ENCODE measurements around the gene SLC38A8.

SLC38A8 gene

DNA sequence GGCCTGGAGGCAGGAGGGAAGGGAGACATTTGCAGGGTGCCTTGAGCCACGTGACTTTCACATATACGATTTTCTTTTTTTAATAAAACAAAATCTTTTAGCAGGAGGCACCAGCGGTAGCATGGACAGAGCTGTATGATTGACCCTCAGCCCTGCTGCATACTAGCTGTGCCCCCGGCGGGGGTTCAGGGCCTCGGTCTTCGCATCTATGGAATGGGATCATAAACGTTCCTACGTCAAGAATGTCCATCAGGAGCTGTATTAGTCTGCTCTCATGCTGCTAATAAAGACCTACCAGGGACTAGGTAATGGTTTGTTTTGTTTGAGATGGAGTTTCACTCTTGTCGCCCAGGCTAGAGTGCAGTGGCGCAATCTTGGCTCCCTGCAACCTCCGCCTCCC is 27.2 kb downstream of the SLC38A8 start:
- H3K4me2 ChIP-seq (ENCODE audit: low read length), result no peak overlapping the region
- H3K9me2 ChIP-seq (replicated peaks; ENCODE audit: control insufficient read depth, low read length), result no peaks in the 10 kb centered on the region
- no peak overlapping the region for H3K4me3 ChIP-seq (ENCODE audit: low read length)
- H3F3A ChIP-seq (ENCODE audit: control insufficient read depth, insufficient read depth), result no peaks in the 10 kb centered on the region
- H3K9me3 ChIP-seq (ENCODE audit: control insufficient read depth, insufficient read depth, low read length), result peaks cover 35% of the 10 kb centered on the region; the same call in 1 of the 2 replicates
- no peaks in the 10 kb centered on the region for H3K36me3 ChIP-seq (ENCODE audit: control insufficient read depth, low read length)
- no peaks in the 10 kb centered on the region for H4K20me1 ChIP-seq (ENCODE audit: control insufficient read depth, insufficient read depth, low read depth, low read length)
- no peak overlapping the region for H3K27ac ChIP-seq (ENCODE audit: low read depth, low read length)
- no peaks in the 10 kb centered on the region for H3K79me2 ChIP-seq (ENCODE audit: control insufficient read depth, low read length)
- H3K4me1 ChIP-seq (ENCODE audit: control insufficient read depth, low read length), result peaks cover 7% of the 10 kb centered on the region
- no peaks in the 10 kb centered on the region for H3K27me3 ChIP-seq (ENCODE audit: control insufficient read depth, low read length)
- TF ChIP-seq, protein P1, sequence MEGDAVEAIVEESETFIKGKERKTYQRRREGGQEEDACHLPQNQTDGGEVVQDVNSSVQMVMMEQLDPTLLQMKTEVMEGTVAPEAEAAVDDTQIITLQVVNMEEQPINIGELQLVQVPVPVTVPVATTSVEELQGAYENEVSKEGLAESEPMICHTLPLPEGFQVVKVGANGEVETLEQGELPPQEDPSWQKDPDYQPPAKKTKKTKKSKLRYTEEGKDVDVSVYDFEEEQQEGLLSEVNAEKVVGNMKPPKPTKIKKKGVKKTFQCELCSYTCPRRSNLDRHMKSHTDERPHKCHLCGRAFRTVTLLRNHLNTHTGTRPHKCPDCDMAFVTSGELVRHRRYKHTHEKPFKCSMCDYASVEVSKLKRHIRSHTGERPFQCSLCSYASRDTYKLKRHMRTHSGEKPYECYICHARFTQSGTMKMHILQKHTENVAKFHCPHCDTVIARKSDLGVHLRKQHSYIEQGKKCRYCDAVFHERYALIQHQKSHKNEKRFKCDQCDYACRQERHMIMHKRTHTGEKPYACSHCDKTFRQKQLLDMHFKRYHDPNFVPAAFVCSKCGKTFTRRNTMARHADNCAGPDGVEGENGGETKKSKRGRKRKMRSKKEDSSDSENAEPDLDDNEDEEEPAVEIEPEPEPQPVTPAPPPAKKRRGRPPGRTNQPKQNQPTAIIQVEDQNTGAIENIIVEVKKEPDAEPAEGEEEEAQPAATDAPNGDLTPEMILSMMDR (IDR thresholded peaks at IDR 0.05; ENCODE audit: low read depth, low read length, poor library complexity, severe bottlenecking), result no peak
- TF ChIP-seq EZH2phosphoT487 (IDR thresholded peaks at IDR 0.05; ENCODE audit: borderline replicate concordance, low read length), result no peak

GRCh38 chr16:84014570-84015327 is 27.8 kb downstream of the SLC38A8 start:
- peaks cover 7% of the 10 kb centered on the region for H3K4me1 ChIP-seq (ENCODE audit: control insufficient read depth, low read length)
- no peaks in the 10 kb centered on the region for H3F3A ChIP-seq (ENCODE audit: control insufficient read depth, insufficient read depth)
- peak overlapping the region; percentile 19; the same call in 1 of the 2 replicates for H3K4me3 ChIP-seq (ENCODE audit: low read length)
- no peaks in the 10 kb centered on the region for H3K36me3 ChIP-seq (ENCODE audit: control insufficient read depth, low read length)
- H3K79me2 ChIP-seq (ENCODE audit: control insufficient read depth, low read length), result no peaks in the 10 kb centered on the region
- no peaks in the 10 kb centered on the region for H3K9me2 ChIP-seq (replicated peaks; ENCODE audit: control insufficient read depth, low read length)
- peaks cover 28% of the 10 kb centered on the region; the same call in 1 of the 2 replicates for H3K9me3 ChIP-seq (ENCODE audit: control insufficient read depth, insufficient read depth, low read length)
- H3K27me3 ChIP-seq (ENCODE audit: control insufficient read depth, low read length), result no peaks in the 10 kb centered on the region
- no peak overlapping the region for H3K27ac ChIP-seq (ENCODE audit: low read depth, low read length)
- no peak for TF ChIP-seq EZH2phosphoT487 (IDR thresholded peaks at IDR 0.05; ENCODE audit: borderline replicate concordance, low read length)
- TF ChIP-seq, protein P1 (IDR thresholded peaks at IDR 0.05; ENCODE audit: low read depth, low read length, poor library complexity, severe bottlenecking), result no peak
- H3K4me2 ChIP-seq (ENCODE audit: low read length), result peak overlapping the region; percentile 37
- no peaks in the 10 kb centered on the region for H4K20me1 ChIP-seq (ENCODE audit: control insufficient read depth, insufficient read depth, low read depth, low read length)

- peaks cover 7% of the 10 kb centered on the region for H3K4me1 ChIP-seq (ENCODE audit: control insufficient read depth, low read length)
- H3K79me2 ChIP-seq (ENCODE audit: control insufficient read depth, low read length), result no peaks in the 10 kb centered on the region
- TF ChIP-seq EZH2phosphoT487 (IDR thresholded peaks at IDR 0.05; ENCODE audit: borderline replicate concordance, low read length), result no peak
- TF ChIP-seq, protein P1 (IDR thresholded peaks at IDR 0.05; ENCODE audit: low read depth, low read length, poor library complexity, severe bottlenecking), result no peak
- H3F3A ChIP-seq (ENCODE audit: control insufficient read depth, insufficient read depth), result no peaks in the 10 kb centered on the region
- H3K9me2 ChIP-seq (replicated peaks; ENCODE audit: control insufficient read depth, low read length), result no peaks in the 10 kb centered on the region
- peaks cover 23% of the 10 kb centered on the region; the same call in 1 of the 2 replicates for H3K9me3 ChIP-seq (ENCODE audit: control insufficient read depth, insufficient read depth, low read length)
- no peaks in the 10 kb centered on the region for H3K36me3 ChIP-seq (ENCODE audit: control insufficient read depth, low read length)
- H3K27ac ChIP-seq (ENCODE audit: low read depth, low read length), result no peak overlapping the region
- peak overlapping the region; percentile 37 for H3K4me2 ChIP-seq (ENCODE audit: low read length)
- 0 out of 2 replicates have a peak overlapping the region, but pooled peaks have one; percentile 19 for H3K4me3 ChIP-seq (ENCODE audit: low read length)
- no peaks in the 10 kb centered on the region for H3K27me3 ChIP-seq (ENCODE audit: control insufficient read depth, low read length)
- H4K20me1 ChIP-seq (ENCODE audit: control insufficient read depth, insufficient read depth, low read depth, low read length), result no peaks in the 10 kb centered on the region
Observed at GRCh38 chr16:84013787-84014569, 28.6 kb downstream of the SLC38A8 start.

Data from DOHH2 (cell line).